LNCAP (cell line): Measurements from ENCODE around the gene LINC01488.

Experiments used
- CTCF ChIP-seq: fragments of 450-650 bp; IDR thresholded peaks from 2 replicates; pipeline ENCODE4 v1.5.1; 2017; ENCODE audit warnings: mild to moderate bottlenecking

The LINC01488 gene

GRCh38 chr11:69536406-69536805 lies 54.9 kb downstream of the LINC01488 start:
- no peak for TF ChIP-seq CTCF

- TF ChIP-seq CTCF, result no peak
These were observed 55.7 kb downstream of the LINC01488 start for GRCh38 chr11:69537126-69537525.

GRCh38 chr11:69537855-69538640 lies 56.6 kb downstream of the LINC01488 start:
- no peak for TF ChIP-seq CTCF

- no peak for TF ChIP-seq CTCF
These were observed 57.4 kb downstream of the LINC01488 start for GRCh38 chr11:69538854-69539253.

- TF ChIP-seq CTCF, result no peak
These were observed 58.1 kb downstream of the LINC01488 start for GRCh38 chr11:69539416-69540117.

- no peak for TF ChIP-seq CTCF
These were observed 58.9 kb downstream of the LINC01488 start for GRCh38 chr11:69540118-69541000.

- TF ChIP-seq CTCF, result no peak
These were observed 59.5 kb downstream of the LINC01488 start for GRCh38 chr11:69541001-69541285.
